AG04450 (cell line): ENCODE results near the gene SEMA6D. TPM values are rescaled to one million over a fixed set of nuclear protein-coding genes. Genes with fewer than 3 reads are reported as not detected.

ENCODE experiments used
- CTCF ChIA-PET: fragments of 300-600, 350-600 bp; formaldehyde crosslinking; extraction: SDS; loops from one replicate; lab custom pipeline; 2022; ENCODE audit warnings: antibody characterized with exemption, inconsistent platforms; lab: Charles Lee
- POLR2A ChIA-PET: fragments of 350-600 bp; formaldehyde crosslinking; extraction: SDS; loops from one replicate; lab custom pipeline; 2021; ENCODE audit warnings: antibody characterized with exemption, inconsistent platforms; lab: Yijun Ruan, JAX
- DNase-seq: peaks from one replicate; pipeline ENCODE4 v3.0.0-alpha.2; 2011; ENCODE audit warnings: low read depth, low spot score
- H3K27ac ChIP-seq: one replicate; pipeline ENCODE4 v1.5.1; 2012; ENCODE audit warnings: low read depth, low read length, control low read depth
- H3K27me3 ChIP-seq: one replicate; pipeline ENCODE4 v1.6.0; 2012; ENCODE audit warnings: low read length; ENCODE audit not compliant: control insufficient read depth, insufficient read depth
- H3K4me3 ChIP-seq: 2 replicates; pipeline ENCODE4 v1.5.1; 2011; ENCODE audit warnings: mild to moderate bottlenecking, low read depth, low read length, control low read depth
- H3K9me3 ChIP-seq: 2 replicates; pipeline ENCODE4 v1.5.1; 2012; ENCODE audit warnings: low read length; ENCODE audit not compliant: control insufficient read depth, insufficient read depth
- polyA plus RNA-seq: library from polyadenylated mRNA; depleted of rRNA; stranded (reverse); fragments of >200 nt; gene quantifications from 2 replicates; pipeline ENCODE4 v1.2.3, GENCODE V29; 2011
- TF ChIP-seq, protein P1 (sequence below): IDR thresholded peaks from 2 replicates; pipeline ENCODE4 v1.5.1; 2011; ENCODE audit warnings: low read depth, low read length, control low read depth, inconsistent platforms

SEMA6D gene
- polyA plus RNA-seq, 1 experiment = 10.7 TPM

DNA sequence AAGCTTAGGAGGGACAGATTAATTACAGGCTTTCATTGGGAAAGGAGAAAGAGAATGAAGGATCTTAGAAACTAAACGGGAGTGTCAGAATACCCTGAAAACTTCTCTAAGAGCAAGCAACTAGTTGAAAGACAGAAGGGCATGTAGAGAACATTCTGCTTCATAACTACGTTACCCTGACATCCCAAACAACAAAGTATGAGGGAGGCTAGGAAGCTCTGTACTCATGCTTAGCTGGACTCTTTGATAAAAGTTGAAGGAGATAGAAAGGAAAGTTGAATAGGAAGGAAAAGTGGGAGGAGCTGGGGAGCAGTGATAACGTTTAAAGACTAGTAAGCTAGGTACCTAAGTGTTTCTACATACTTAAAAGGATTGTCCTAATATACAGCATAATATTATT, 64.2 kb downstream of the SEMA6D start:
- no peak for DNase-seq
- Histone ChIP-seq H3K4me3 (no peak overlapping the region), H3K9me3 (no peaks in the 10 kb centered on the region), H3K27ac (no peak overlapping the region), H3K27me3 (peaks cover 3% of the 10 kb centered on the region)
- ChIA-PET POLR2A (no interaction called here), CTCF (no interaction called here)
- TF ChIP-seq, protein P1, sequence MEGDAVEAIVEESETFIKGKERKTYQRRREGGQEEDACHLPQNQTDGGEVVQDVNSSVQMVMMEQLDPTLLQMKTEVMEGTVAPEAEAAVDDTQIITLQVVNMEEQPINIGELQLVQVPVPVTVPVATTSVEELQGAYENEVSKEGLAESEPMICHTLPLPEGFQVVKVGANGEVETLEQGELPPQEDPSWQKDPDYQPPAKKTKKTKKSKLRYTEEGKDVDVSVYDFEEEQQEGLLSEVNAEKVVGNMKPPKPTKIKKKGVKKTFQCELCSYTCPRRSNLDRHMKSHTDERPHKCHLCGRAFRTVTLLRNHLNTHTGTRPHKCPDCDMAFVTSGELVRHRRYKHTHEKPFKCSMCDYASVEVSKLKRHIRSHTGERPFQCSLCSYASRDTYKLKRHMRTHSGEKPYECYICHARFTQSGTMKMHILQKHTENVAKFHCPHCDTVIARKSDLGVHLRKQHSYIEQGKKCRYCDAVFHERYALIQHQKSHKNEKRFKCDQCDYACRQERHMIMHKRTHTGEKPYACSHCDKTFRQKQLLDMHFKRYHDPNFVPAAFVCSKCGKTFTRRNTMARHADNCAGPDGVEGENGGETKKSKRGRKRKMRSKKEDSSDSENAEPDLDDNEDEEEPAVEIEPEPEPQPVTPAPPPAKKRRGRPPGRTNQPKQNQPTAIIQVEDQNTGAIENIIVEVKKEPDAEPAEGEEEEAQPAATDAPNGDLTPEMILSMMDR = no peak

DNA sequence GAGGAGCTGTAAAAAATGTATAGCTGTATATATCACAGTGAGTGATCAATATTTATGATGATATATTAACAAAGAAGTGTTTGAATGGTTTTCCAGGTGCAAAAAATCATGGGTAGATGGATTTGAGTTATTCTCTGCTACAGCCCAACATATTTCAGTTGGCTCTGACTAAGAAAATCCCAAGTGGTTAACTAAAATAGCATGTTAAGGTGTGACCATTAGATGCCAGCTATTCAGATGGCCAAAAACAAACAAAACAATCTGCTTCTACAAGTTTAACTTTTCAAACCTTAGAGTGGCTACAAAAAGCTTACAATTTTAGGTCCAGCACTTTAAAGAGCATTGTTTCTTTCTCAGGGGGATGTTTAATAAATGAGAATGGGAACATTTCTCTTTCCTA, 67.5 kb downstream of the SEMA6D start:
- DNase-seq = no peak
- no peaks in the 10 kb centered on the region for H3K27me3 ChIP-seq
- TF ChIP-seq, protein P1 = no peak
- no peak overlapping the region for H3K4me3 ChIP-seq
- H3K9me3 ChIP-seq = no peaks in the 10 kb centered on the region
- no peak overlapping the region for H3K27ac ChIP-seq
- ChIA-PET CTCF (interaction anchor here (1.4 kb wide), 1 partner anchor 73 kb away, joined by 3 read pairs; no protein-coding TSS in a partner anchor), POLR2A (no interaction called here)

DNA sequence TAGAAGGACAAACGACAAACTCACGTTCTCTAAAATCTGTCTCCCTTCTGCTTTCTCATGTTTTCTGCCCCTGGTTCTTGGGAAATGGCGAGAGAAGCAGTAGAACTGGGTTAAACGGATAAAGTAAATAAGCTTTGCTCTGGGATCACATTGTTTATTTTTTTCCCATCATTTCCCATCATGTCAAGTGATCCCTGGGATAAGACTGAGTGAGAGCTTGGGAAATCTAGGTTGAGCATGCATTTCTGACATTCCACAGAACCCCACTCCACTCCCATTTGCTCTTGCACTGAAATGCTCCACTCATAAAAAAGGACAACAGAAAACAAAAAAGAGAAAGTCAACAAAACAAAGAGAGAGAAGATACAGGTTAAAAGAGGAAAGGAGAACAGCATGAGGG, 69.1 kb downstream of the SEMA6D start:
- CTCF ChIA-PET = no interaction called here
- no peak for DNase-seq
- Histone ChIP-seq H3K27ac (no peak overlapping the region), H3K27me3 (no peaks in the 10 kb centered on the region), H3K4me3 (no peak overlapping the region), H3K9me3 (no peaks in the 10 kb centered on the region)
- TF ChIP-seq, protein P1 = no peak
- POLR2A ChIA-PET = no interaction called here

DNA sequence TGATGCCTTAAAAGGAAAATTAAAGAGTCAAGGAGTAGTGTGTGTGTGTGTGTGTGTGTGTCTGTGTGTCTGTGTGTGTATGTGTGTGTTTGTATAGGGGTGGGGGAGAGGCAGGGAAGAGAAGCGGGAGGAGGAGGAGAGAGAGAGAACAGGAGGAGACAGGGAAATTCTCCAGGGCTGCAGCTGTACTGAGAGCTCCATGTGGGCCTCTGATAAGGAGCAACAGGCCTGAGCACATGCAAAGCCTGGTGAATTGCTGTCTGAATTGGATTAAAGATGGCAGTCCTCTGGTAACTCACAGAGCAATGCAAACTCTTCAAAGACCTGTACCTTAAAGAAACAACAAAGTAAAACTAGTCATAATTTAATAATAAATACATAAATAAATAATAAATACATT, 70.6 kb downstream of the SEMA6D start:
- CTCF ChIA-PET = no interaction called here
- no peaks in the 10 kb centered on the region for H3K27me3 ChIP-seq
- POLR2A ChIA-PET = interaction anchor here (0.6 kb wide), 1 partner anchor 9 kb away, joined by 3 read pairs; no protein-coding TSS in a partner anchor

DNA sequence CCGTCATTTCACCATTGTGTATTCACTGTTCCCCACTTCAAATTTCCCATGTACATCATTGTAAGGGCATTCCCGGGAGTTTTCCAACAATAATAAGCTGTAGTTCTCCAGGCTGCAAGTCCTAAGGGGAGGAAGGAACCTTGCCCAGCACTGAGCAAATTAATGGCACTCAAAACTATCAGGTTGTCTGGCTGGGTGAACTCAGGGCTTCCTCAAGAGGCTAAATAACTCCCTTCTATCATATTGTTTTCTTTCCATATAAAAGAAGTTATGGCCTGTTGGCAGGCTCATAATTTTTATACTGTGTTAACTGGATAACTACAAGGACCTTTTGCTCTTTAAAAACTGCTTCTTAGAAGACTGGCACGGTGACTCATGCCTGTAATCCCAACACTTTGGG, 71.4 kb downstream of the SEMA6D start:
- DNase-seq = no peak
- no peak overlapping the region for H3K27ac ChIP-seq
- no peaks in the 10 kb centered on the region for H3K9me3 ChIP-seq
- TF ChIP-seq, protein P1 = no peak
- no peak overlapping the region for H3K4me3 ChIP-seq
- CTCF ChIA-PET = interaction anchor here (0.8 kb wide), 1 partner anchor 594 kb away, joined by 3 read pairs; no protein-coding TSS in a partner anchor
- POLR2A ChIA-PET = no interaction called here
- H3K27me3 ChIP-seq = no peaks in the 10 kb centered on the region

More for the DNA sequence above, 70.6 kb downstream of the SEMA6D start:
- H3K4me3 ChIP-seq = no peak overlapping the region
- DNase-seq = no peak
- no peak overlapping the region for H3K27ac ChIP-seq
- TF ChIP-seq, protein P1 = no peak
- no peaks in the 10 kb centered on the region for H3K9me3 ChIP-seq
